HG03571 (cell line): ENCODE data around the gene ERO1B.

Experiments used
- ATAC-seq: cut with Tn5 transposase; IDR thresholded peaks from one replicate; pipeline ENCODE4 v1.9.1; 2021; ENCODE audit not compliant: unreplicated experiment

The ERO1B gene

DNA sequence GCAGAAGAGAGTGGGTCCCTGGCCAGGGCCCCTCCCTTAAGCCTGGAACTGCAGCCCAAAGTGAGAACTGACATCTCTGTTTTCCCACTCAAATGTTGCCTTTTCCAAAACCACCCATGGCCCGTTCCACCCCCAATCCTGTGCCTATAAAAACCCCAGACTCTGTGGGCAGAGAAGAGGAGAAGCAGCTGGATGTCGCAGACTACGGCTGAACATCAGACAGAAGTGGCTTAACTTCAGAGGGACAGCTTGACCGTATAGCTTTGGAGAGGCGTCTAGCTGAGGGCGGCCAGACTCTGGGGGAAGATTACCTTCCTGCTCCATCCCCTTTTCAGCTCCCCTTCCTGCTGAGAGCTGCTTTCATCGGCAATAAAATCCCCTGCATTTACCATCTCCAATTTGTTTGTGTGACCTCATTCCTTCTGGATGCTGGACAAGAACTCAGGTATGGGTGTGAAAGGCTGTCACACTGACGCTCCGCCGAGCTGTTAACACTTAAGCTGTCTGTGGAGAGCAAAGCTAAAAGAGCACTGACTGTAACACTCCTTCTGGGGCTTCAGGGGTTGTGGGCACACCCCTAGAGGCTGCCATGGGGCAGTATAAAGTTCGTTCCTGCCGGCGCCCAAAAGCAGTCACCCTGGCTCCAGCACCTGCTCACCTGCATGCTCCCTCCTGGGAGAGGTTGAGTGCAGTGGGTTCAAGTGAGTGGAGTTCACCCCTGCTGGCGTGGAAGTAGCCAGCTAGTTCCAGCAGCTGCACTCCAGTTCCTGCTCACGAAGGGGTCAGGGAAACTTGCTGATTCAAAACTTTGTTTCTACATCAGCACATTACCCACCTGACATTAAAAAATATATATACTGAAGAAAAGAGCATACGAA lies 19.6 kb upstream of the ERO1B start:
- ATAC-seq: no peak

DNA sequence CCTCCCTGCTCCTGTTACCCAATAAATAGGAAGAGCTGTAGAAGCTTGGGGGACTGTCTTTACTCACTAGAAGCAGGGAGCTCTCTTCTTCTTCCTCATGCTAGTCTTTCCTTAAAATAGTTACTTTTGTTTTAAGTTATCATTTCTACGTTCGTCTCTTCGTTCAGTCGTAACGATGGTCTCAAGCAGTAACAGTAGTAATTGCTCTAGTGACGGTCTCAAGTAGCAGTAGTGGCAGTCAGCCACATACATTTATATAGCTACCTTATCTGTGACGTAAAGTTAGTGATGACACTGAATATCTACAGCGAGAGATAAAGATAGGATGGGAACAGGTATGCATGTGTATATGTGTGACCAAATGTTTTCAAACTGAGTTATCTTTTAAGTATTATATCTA lies 15.4 kb upstream of the ERO1B start:
- no peak for ATAC-seq

DNA sequence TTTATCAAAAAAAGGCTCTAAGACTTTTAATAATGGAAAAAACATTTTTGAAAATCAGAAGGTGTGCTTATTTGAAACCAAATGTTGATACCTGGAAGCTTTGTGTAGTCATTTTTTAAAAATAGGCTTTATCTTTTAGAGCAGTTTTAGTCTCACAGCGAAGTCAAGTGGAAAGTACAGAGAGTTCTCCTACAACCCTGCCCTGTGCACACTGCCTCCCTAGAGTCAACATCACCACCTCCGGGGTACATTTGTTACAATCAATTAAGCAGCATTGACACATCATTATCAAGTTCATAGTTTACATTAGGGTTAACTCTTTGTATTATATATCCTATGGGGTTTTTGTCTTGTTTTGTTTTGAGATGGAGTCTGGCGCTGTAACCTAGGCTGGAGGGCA lies 10.7 kb upstream of the ERO1B start:
- ATAC-seq: no peak

DNA sequence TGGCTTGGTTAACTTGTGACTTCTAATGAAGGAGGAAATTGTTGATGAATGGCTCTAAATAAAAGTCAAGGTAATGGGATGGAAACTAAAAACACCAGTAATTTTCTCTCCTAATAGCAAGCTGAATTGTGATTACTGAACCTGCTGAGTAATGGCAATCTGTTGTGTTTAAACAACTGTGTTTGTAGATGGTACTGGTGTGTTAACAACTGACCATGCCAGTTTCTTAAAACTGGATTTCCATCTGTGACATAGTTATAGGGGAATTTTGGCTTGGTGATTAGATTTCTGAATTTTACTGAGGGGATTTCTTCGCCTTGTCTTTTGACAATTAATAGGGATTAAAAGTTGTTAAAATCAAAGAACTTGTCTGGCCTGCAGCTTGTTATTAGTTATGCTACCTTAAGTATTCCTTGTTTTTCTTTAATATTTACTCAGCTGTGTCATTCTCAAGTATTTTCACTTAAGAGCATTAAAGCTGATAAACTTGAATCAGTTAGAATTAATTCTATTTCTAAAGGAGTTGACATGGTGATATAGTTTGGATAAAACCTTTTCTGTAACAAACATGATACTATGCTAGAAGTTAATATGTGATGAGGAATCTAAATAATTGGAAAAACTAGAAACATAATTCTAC lies 7.9 kb upstream of the ERO1B start:
- ATAC-seq: no peak

DNA sequence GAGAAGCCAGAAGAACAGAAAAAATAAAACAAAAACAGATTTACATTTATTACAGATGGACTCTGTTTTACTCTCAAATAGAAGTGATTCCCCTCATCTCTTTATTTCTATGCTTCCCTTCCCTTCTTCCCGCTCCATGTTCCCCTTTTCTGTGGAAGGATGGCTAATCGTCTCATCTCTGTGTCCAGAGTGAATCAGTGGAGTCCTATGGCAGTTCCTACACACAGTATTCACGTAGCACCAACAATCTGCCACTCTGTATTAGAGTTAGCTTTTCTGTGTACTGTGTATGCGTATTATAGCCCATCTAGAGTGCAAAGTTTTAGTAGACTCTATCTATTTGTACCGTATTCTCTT lies 6.8 kb upstream of the ERO1B start:
- ATAC-seq: no peak

DNA sequence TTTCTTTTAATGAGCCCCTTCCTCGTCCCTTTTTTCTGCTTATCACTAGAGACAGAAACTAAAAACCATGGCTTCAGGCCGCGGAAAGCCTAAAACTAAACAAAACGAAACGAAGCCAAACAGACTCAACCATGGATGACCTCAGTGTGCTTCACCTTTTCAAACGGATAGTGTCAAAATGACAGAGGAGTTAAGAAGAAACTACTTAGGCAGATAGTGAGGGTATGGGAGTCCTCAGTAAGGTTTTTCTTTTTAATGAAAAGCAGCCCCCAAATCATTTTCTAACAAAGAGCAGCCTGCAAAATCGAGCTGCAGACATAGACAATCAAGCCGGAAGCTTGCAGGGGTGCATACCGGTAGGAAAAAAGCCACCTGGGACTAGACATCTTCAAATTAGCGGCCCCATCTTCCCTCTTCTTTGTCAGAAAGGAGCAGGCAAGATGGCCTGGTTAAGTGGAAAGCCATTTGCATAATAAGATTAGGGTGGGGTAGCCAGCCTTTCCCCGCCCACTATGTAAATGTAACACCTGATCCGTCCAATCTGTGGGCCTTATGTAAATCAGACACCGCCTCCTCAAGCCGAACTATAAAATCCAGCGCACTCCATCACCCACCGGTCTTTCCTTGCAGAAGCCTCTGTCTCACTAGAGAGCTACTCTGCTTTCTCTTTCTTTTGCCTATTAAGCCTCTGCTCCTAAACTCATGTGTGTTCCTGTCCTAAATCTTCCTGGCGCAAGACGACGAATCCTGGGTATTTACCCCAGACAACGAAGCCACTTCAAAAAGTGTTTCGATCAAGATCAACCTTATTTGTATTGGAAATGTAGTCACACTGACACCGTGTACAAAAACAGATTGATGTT lies 6.2 kb upstream of the ERO1B start:
- ATAC-seq: no peak

DNA sequence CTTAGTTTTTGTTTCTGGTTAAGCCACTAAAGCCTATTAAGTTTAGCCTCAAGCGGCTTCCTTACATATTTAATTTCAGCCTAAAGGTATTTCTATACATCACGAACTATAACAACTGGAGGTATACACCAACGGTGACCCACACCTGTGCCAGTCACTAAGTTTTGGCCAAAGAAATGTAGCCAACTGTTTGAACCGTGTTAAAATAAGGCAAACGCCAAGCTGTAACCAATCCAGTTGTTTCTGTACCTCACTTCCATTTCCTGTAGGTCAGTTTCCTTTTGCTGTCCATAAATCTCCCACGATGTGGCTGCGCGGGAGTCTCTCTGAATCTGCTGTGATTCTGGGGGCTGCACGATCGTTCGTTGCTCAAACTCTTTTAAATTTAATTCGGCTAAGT lies 5.6 kb upstream of the ERO1B start:
- ATAC-seq: no peak

DNA sequence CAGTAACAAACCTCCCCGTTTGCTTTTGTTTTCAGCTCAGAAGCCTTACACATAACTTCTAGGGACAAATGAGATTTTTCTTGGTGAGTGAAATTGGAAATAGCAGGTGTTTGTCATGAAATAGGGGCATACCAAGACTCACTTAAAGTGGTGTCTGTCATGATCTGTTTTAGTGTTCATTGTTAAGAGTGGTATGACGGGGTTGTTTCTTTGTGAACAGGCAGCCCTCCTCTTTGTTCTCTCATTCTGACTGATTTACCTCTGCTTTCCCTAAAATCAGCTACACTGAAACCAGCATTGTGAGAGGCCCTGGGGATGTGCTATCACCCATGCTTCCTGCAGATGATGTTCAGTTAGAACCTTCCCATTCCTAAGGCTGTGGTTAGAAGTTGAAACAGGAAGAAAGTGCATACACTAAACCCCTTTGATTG lies 2.5 kb upstream of the ERO1B start:
- peak; percentile 48 for ATAC-seq

DNA sequence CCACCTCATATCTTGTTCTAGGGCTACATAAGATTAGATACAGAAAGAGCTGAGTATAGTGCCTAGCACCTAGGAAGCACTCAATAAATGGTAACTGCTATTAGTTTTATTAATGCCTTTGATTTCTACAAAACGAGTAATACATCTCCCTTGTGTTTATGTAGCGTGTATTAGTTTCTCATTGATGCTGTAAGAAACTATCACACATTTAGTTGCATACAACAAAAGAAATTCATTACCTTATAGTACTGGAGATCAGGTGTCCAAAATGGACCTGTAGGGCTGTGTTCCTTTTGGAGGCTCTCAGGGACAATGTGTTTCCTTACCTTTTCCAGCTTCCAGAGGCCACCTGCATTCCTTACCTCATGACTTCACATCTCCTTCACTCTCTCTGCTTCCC lies 961 bp upstream of the ERO1B start:
- ATAC-seq: no peak

DNA sequence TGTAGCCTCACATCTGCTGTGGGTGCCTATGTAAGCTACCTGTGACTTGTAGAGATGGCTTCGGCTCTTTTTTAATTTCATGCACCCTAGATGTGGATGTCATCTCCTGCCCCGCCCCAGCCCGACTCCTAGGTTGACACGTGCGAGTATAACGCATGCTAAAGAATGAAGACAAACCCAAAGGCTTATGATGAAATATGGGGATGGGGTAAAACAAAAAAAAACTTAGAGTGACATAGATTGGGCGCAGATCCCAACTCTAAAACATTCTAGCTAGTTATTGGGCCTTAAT lies 613 bp upstream of the ERO1B start:
- peak; percentile 1 for ATAC-seq

DNA sequence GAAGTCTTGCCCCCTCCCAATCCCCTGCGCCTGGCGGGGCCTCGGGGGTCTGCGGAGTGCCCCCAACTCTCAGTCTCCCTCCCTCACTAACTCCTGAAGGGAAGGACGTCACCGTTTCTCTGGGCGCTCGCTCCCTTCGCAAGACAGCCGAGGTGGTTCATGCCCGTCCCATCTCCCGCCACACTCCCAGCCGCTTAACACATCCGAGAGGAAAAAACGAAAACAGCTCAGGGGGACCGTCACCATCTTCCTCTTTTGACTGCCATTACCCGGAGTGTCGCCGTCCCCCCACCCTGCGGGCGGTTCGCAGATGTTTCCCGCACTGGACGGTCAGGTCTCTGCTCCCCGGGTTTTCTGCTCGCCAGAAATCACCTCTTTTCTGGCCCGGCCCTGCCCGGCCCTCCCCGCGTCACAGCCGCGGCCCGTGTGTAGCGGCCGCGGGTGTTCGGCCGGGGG lies 532 bp downstream of the ERO1B start:
- peak; percentile 24 for ATAC-seq

DNA sequence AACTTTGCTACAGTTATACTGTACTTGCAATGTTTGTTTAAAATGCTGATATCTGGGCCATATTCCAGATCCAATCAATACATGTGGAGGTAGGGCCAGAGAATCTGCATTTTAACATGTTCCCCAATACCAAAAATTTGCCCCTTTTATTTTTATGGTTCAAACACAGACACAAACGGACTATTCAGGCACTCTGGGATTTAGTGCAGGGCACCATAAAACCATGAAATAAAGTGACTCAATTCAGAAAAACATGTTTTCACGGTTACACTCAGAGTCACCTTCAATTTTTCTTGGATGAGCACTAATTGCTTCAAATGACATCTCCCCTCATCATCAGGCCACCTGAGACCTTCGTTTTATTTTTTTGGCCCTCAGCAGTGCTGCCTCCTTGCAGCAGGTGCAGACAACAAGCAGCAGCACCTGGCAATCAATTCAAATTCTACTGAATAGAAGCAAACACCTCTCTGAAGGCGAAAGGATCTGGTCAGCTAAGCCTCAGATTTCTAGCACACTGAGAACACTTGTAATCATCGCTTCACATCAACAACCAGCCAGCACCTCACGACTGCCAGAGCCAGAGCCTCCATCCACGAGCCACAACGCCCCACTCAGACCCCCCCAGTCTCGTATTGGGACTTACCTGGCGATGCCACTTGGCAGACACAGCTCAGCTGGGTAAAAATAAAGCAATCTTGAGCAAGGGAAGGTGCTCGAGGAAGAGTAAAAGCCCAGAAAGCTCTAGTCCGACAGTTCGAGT lies 1.1 kb downstream of the ERO1B start:
- no peak for ATAC-seq

DNA sequence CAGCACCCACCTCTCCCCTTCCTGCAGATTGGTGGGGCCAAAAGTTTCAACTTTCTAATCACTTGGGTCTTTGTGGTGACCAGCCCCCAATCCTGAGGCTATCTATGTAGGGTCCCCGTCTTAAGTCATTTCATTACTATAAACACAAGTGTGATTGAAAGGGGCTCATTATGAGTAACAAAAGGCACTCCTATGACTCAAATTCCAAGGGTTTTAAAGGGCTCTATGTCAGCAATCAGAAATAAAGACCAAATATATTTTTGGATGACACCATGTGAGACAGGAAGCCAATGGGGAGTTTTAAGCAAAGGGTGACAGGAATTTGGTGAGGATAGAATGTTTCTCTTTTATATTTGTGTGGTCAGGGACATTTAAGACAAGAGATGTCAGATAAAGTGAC lies 6.2 kb downstream of the ERO1B start:
- ATAC-seq: no peak

DNA sequence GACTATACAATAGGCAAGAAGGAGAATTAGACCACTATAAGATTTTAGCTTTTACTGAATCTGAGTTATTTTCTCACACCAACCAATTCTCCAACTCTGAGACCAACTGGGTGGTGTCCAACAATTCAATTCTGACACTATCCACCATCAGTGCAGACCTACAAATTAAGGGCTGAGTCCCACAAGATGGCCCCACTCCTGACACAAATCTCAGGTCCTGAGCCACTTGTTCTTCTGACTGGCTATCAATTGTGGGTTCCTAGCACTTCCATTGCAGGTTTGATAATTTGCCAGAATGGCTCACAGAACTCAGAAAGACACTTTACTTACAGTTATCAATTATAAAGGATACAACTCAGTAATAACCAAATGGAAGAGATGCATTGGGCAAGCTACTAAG lies 6.7 kb downstream of the ERO1B start:
- ATAC-seq: no peak

DNA sequence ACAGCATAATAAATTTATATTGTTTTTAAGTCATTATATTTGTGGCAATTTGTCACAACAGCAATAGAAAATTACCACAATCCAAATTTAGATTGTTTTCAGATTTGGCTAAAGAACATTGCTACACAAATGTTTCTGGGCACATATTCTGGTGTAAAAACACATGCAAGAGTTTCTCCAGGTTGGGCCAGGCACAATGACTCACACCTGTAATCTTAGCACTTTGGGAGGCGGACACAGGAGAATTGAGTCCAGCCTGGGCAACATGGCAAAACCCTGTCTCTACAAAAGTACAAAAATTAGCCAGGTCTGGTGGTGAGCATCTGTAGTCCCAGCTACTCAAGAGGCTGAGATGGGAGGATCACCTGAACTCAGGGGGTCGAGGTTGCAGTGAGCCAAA lies 8.4 kb downstream of the ERO1B start:
- no peak for ATAC-seq

DNA sequence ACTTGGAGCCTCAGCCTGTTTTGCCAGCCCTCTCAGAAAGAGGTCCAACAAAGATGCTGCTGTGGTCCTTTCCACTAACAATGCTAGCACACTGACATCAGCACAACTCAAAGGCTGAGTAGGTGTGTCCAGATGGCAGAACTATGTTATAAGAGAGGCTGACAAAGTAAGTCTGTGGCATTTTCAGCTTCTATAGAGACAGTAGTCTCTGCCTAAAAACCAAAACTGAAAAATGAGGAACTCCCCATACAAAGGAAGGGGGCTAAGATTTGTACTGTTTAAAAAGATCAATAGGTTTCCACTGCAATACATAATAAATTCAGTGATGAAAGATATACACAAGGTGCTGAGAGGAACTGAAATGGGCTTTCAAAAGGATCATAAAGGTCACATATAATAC lies 12.3 kb downstream of the ERO1B start:
- no peak for ATAC-seq

DNA sequence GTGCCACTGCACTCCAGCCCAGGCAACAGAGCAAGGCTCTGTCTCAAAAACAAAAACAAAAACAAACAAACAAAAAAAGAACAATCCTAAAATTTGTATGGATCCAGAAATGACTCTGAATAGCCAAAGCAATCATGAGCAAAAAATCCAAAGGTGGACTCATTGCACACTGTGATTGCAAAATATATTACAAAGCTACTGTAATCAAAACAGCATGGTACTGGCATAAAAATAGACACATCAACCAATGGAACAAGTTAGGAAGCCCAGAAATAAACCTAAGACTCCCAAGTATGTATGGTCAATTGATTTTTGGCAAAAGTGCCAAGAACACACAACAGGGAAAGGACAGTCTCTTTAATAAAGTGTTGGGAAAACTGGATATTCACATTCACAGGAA lies 19.9 kb downstream of the ERO1B start:
- no peak for ATAC-seq

DNA sequence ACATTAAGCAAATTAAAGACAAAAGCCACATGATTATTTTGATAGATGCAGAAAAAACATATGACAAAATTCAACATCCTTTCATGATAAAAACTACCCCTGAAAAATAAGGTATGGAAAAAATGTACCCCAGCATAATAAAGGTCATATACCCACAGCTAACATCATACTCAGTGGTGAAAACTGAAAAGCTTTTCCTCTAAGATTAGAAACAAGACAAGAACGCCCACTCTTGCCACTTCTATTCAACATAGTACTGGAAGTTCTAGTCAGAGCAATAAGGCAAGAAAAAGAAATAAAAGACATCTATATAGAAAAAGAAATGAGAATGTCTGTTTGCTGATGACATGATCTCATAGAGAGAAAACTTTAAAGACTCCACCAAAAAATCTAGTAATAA lies 20.7 kb downstream of the ERO1B start:
- ATAC-seq: no peak

DNA sequence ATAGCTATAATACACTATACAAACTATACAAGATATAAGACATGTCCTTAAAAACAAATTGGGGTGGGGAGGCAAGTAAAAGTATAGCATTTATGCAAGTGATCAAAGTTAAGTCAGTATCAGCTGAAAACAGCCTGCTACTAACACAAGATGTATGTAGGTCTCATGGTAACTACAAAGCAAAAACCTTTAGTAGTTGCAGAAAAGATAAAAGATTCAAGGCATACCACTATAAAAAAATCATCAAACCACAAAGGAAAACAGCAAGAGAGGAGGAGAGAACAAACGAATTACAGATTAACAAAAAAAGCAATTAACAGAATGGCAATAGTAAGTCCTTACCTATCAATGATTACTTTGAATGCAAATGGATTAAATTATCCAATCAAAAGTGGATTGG lies 22.7 kb downstream of the ERO1B start:
- ATAC-seq: no peak

DNA sequence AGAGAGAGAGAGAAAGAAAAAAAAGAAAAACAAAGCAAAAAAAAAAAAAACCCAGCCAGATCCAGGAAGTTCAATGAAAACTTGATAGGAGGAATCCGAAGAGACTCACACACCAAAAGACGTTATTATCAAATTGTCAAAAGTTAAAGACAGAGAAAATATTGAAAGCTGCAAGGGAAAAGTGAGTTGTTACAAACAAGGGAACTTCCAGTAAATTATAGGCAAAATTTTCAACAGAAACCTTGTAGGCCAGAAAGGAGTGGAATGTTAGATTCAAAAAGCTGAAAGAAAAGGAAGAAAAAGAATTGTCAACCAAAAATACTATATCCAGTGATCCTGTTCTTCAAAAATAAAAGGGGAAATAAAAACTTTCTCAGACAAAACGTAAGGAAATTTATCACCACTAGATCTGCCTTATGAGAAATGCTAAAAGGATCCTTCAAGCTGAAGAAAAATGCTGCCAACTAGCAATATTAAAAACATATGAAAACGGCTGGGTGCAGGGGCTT lies 23.6 kb downstream of the ERO1B start:
- ATAC-seq: no peak

DNA sequence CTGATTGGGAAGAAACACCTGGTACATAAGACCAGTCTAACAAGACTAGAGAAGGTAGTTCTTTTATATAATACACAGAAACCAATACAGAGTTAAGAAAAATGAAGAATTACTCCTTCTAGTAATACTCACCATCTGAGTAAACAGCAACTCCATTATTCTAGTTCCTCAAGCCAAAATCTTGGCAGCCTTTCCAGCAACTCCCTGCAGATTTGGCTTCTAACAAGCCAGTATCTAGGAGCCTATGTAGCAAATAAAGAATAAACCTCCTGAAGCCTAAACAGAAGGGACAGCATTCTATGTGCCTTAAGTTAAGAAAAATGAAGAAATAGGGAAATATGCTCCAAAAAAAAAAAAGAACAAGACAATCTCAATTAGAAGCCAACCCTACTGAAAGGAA lies 24.5 kb downstream of the ERO1B start:
- ATAC-seq: no peak
